ENCODE measurements around the gene C5orf22.

DNA sequence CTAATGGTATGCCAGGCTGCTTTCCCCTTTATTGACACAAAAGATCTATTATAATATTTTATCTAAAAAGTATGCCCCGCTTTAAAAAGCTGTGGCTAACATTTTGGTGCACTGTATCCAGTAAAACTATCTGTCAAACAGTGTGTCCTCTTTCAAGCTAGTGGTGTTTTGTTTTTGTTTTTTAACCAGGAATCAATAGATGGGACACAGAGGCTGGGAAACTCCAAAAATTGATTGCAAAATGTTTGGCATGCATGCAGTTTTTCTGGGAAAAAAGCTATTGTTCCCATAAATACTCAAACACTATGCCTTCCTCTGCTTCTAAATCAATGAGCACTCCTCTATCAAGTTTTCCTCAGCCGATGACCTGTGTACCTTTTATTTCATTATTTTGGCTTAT is 72.5 kb downstream of the C5orf22 start:
- TF ChIP-seq, protein P1, sequence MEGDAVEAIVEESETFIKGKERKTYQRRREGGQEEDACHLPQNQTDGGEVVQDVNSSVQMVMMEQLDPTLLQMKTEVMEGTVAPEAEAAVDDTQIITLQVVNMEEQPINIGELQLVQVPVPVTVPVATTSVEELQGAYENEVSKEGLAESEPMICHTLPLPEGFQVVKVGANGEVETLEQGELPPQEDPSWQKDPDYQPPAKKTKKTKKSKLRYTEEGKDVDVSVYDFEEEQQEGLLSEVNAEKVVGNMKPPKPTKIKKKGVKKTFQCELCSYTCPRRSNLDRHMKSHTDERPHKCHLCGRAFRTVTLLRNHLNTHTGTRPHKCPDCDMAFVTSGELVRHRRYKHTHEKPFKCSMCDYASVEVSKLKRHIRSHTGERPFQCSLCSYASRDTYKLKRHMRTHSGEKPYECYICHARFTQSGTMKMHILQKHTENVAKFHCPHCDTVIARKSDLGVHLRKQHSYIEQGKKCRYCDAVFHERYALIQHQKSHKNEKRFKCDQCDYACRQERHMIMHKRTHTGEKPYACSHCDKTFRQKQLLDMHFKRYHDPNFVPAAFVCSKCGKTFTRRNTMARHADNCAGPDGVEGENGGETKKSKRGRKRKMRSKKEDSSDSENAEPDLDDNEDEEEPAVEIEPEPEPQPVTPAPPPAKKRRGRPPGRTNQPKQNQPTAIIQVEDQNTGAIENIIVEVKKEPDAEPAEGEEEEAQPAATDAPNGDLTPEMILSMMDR (IDR thresholded peaks at IDR 0.05), result no peak
- TF ChIP-seq EP300 (IDR thresholded peaks at IDR 0.05), result no peak
- no peak for TF ChIP-seq POLR2AphosphoS5 (IDR thresholded peaks at IDR 0.05)

All from stomach (tissue), 4 donors.